DMS114 treated with DMSO at 0.1 percent for 48 hours (cell line): ENCODE measurements around the gene DDC.
"Not testable (repeated sequence)": the region's sequence is repeated elsewhere in the genome, so short reads cannot be mapped to it uniquely, and the experiment has no call there.

Experiments
- DNase-seq: peaks from one replicate; lab custom pipeline; 2025; ENCODE audit not compliant: unreplicated experiment; lab: John Stamatoyannopoulos, UW

DDC gene

GRCh38 chr7:50461695-50462094 lies 103.5 kb downstream of the DDC start:
- no peak for DNase-seq

DNA sequence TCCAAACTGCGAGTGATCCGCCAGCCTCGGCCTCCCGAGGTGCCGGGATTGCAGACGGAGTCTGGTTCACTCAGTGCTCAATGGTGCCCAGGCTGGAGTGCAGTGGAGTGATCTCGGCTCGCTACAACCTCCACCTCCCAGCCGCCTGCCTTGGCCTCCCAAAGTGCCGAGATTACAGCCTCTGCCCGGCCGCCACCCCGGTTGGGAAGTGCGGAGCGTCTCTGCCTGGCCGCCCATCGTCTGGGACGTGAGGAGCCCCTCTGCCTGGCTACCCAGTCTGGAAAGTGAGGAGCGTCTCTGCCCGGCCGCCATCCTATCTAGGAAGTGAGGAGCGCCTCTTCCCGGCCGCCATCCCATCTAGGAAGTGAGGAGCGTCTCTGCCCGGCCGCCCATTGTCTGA lies 106.0 kb downstream of the DDC start:
- DNase-seq: not testable (repeated sequence)

- DNase-seq: not testable (repeated sequence)
Measured at GRCh38 chr7:50458651-50459050, 106.6 kb downstream of the DDC start.

DNA sequence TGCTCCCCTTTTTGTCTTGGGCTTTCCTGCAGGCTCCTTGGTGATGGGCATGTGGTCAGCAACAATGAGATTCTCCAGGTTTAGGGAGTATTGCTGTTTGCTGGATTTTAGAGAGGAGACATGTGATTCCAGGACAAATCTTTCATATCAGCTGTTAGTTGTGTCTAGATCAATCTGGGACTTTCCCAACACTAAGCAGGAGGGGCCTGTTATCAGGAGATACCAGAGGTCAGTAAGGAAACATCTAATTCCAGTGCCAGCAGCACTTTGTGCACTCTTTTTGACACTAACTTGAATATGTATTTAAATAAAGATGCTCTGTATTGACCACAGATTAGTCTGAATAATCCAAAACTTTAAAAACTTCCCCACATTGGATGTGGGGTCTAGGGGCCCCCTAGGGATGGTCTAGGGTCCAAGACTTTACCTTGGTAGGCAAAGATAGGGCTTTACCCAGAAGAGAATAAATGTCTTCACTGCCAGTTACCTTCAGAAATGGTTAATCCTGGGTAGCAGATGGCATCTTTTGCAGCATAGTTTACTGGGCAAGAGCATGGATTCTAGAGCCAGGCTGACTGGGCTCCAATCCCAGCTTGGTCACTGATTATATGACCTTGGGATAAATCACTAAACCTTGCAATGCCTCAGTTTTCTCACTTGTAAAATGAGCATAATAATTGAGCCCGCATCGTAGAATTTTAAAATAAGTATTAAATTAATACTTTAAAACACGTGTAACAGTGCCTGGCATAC lies 108.7 kb downstream of the DDC start:
- no peak for DNase-seq

GRCh38 chr7:50455658-50456057 lies 109.5 kb downstream of the DDC start:
- no peak for DNase-seq

DNA sequence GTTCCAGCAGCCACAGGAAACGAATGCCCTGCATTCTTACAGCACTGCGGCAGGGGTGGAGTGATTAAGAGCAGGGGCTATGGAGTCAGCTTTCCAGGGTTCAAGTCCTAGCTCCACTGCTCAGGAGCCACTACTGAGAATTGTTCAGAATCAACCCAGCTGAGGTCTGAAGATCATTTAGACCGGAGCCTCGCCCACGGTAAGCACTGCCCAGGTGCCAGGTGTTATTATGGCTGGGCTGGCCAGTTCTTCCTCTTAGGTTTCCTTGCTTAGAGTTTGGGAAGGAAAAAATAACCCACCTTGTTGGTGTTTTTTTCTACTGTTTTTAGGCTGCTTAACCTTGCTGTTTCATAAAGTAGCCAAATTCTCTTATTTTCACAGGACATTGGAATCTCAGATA lies 110.2 kb downstream of the DDC start:
- DNase-seq: no peak

DNA sequence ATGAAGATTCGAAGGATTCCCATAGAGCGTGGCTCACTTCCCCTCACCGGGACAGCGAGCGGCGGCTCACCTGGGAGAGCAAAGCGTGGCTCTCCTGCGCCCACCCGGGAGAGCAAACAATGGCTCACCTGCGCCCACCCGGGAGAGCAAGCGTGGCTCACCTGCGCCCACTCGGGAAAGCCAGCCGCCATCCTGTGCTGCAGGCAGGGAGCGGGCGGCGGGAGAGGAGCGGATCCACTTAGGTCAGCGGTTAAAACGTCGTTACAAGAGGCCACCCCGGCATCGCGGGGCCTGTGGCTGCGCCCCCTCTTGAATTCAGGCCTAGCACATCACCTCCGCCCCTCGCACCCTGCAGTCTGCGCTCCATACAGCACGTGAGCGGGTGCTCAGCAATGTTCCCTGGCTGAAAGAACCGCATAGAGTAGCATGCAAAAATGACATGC lies 114.6 kb downstream of the DDC start:
- no peak for DNase-seq

DNA sequence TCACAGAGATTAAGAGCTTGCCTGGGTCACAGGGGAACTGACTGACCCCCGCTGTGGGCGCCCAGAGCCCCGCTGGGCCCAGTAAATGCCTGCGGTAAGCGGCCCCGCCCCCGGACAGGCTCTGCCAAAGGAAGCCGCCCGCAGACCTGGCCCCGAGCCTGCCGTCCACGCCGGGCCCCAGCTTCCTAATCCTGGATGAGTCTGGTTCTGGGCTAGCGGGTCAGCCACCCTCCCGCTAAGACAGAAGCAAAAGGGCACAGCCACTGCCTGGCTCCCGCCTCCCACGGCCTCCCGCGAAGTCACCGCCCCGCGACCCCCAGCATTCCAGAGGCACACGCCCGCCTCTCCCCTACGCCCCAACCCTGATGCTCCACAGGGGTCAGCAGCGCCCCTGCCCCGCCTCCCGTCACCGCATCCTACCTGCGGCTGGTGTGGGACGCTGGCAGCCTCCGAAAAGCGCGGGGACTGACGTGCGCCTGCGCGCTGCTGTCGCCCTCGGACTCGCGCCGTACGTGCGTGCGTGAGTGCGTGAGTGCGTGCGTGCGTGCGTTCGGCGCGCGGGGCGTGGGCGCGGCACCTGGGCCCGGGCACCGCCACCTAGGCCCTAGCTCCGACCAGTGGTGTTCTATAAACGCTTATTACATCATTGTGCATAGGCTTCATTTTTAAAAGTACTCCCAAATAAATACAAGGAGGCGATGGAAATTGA lies 115.2 kb downstream of the DDC start, which contains the start of gene FIGNL1:
FIGNL1 (minus strand) TSS at position 470 of the 709 bp plus-strand sequence. CDS start 3,063 bp downstream, outside the sequence.
- DNase-seq: peak; percentile 60

GRCh38 chr7:50449501-50449880 lies 115.7 kb downstream of the DDC start:
- no peak for DNase-seq

- DNase-seq: no peak
Measured at GRCh38 chr7:50448823-50449222, 116.4 kb downstream of the DDC start.

GRCh38 chr7:50446542-50446960 lies 118.7 kb downstream of the DDC start:
- no peak for DNase-seq

DNA sequence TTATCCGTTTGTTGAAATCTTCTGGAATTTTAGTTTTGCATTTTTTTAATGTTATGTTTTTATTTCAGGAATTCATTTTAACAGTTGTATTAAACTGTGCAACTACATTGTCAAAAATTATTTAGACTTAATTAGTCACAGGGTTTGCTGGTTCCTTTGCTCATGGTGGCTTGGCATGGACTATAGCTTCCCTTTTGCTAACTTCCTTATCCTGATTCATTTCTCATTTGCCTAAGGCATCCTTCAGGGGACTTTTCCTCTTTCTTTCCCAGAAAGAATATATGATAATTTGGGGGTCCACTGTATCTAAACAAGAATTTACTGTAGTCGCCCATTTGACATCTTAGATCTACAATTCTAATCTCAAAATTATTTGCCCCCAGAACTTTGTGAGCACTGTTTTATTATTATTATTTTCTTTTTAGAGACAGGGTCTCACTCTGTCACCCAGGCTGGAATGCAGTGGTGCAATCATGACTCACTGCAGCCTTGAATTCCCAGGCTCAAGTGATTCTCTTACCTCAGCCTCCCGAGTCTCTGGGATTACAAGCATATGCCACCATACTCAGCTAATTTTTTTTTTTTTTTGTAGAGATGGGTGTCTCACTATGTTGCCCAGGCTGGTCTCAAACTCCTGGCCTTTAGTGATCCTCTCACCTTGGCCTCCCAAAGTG lies 128.9 kb downstream of the DDC start:
- no peak for DNase-seq

- no peak for DNase-seq
Measured at GRCh38 chr7:50431722-50432305, 133.4 kb downstream of the DDC start.

- no peak for DNase-seq
Measured at GRCh38 chr7:50431316-50431715, 133.9 kb downstream of the DDC start.

DNA sequence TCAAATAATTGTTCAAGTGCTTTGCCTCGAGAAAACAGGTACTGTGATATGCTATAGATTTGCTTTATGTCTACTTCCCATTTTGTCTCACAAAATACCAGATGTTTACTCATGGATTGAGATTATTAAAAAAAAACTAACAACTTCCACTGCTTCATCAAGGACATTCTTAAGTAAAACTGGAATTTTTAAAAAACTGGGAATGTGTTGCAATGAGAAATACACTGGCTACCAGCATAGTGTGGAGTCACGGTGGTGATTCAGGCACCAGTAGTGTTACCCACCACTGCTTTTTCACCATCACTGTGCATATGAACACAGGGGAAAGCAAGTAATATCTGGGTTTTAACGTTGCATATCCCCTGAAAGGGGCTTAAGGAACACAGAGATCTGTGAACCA lies 136.3 kb downstream of the DDC start:
- DNase-seq: no peak

GRCh38 chr7:50427518-50427917 lies 137.7 kb downstream of the DDC start:
- DNase-seq: no peak

DNA sequence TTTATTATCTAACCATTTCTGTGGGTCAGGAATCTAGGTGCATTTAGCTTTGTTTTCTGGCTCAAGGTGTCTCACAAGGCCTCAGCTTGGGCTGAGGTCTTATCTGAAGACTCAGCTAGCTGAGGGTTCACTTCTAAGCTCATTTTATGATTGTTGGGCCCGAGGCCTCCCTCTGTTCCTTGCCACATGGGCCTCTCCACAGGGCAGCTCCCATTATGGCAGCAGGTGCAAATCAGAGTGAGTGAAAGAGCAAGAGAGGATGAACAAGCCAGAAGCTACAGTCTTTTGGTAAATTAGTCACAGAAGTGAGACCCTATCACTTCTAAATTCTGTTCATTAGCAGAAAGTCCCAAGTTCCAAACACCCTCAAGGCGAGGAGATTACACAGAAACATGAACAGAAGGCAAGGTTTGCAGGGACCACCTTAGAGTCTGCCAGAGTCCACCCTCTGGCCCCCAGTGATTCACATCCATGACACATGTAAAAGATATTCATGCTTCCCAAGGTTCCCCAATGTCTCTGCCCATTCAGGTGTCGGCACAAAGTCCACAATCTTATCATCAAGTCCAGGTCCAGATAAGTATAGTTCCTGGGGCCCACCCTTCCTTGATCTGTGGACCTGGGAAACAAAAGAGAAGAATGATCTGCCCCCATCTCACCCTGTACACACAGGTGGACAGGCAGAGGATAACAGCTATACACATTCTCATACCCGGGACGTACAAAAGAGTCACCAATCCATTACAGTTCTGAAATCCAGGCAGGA lies 138.7 kb downstream of the DDC start:
- DNase-seq: no peak

DNA sequence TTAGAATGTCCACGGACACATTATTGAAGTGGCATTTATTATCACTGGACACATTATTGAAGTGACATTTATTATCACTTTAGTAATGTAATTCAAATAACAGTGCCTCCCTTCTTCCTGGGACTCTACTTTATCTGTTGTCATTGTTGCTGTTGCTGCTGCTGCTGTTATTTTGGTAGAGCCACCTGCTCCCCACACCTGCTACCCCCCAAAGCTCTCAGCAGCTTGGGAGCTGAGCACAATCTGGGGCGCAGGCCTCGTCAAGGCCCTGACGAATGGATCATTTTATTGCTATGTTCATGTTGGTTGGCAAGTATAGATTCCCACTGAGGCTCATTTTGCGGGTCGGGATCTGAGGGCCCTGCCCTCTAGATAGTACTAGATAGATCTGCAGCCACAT lies 139.9 kb downstream of the DDC start:
- no peak for DNase-seq

- DNase-seq: no peak
Measured at GRCh38 chr7:50423860-50424259, 141.3 kb downstream of the DDC start.

DNA sequence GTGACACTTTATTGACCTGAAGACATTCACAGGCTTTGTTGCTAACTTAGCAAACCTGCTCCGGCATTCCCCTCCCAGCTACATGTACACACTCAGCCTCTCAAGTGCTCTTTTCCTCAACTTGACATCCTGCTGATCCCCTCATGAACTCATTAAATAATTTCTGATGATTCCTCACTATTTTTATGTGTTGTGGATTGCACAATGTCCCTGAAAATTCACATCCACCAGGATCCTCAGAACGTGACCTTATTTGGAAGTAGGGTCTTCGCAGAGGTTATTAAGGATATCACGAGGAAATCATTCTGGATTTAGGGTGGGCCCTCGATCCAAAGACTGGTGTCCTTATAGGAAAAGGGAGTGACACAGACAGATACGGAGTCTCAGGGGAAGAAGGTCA lies 142.3 kb downstream of the DDC start:
- DNase-seq: no peak

GRCh38 chr7:50421043-50421442 lies 144.2 kb downstream of the DDC start:
- DNase-seq: no peak
